MM.1S (cell line): ENCODE data around the gene FUOM.

ENCODE experiments used
- CTCF ChIP-seq: fragments of 300-600 bp; sonication (generic); IDR thresholded peaks from 2 replicates; pipeline ENCODE4 v1.5.1; 2016; ENCODE audit warnings: antibody characterized with exemption, low read length, mixed read lengths
- EZH2 ChIP-seq: fragments of 300-600 bp; sonication (generic); optimal IDR thresholded peaks from 2 replicates; pipeline ENCODE3; 2017; ENCODE audit warnings: low read depth, mild to moderate bottlenecking, antibody characterized with exemption, low read length, mixed read lengths
- EZH2phosphoT487 ChIP-seq: fragments of 300-600 bp; sonication (generic); IDR thresholded peaks from 2 replicates; pipeline ENCODE4 v1.6.1; 2018; ENCODE audit warnings: antibody characterized with exemption, low read length

GRCh38 chr10:133358162-133358924, 524 bp upstream of the FUOM start:
- TF ChIP-seq CTCF: no peak
- no peak for TF ChIP-seq EZH2
- TF ChIP-seq EZH2phosphoT487: no peak
